GM19395 (cell line): ENCODE measurements around the gene IFNL1.
"Not testable (repeated sequence)": the region's sequence is repeated elsewhere in the genome, so short reads cannot be mapped to it uniquely, and the experiment has no call there.

Source experiments
- ATAC-seq: cut with Tn5 transposase; IDR thresholded peaks from one replicate; pipeline ENCODE4 v1.9.1; 2021; ENCODE audit warnings: mild to moderate bottlenecking, moderate library complexity; ENCODE audit not compliant: unreplicated experiment

Gene IFNL1

DNA sequence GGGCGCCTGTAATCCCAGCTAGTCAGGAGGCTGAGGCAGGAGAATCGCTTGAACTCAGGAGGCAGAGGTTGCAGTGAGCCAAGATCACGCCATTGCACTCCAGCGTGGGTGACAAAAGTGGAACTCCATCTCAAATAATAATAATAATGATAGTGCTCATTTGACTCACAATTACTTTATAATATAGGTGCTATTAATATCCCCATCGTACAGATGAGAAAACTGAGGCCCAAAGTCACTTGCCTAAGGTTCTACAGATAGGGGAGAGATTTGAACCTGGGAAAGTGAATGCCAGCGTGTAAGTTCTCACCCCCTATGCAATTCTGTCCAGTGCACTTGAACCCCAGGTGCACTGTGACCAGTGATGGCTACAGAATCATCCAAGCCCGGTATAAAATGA lies 33.7 kb downstream of the IFNL1 start:
- ATAC-seq = no peak

DNA sequence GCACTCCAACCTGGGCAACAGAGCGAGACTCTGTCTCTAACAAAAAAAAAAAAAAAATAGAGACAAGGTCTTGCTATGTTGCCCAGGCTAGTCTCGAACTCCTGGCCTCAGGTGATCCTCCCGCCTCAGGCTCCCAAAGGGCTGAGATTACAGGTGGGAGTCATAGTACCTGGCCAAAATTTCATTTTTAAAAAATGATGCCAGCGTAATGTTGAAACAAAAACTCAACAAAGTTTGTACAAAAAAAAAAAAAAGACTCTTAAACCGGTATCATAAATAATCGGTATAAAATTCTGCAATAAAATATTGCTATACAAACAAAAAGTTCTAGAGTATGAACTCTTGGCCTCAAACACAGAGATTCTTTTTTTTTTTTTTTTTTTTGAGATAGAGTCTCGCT lies 36.1 kb downstream of the IFNL1 start:
- no peak for ATAC-seq

DNA sequence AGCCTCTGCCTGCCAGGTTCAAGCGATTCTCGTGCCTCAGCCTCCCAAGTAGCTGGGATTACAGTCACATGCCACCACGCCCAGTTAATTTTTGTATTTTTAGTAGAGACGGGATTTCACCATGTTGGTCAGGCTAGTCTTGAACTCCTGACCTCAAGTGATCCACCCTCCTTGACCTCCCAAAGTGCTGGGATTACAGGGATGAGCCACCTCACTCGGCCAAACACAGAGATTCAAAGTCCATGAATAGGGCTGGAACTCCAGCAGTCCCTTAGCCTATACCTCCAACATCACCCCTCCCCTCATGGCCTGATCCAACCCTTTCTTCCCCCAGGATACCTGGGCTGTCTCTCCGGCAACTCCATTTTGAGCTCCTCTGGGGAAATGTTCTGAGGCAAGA lies 36.5 kb downstream of the IFNL1 start:
- ATAC-seq = not testable (repeated sequence)

DNA sequence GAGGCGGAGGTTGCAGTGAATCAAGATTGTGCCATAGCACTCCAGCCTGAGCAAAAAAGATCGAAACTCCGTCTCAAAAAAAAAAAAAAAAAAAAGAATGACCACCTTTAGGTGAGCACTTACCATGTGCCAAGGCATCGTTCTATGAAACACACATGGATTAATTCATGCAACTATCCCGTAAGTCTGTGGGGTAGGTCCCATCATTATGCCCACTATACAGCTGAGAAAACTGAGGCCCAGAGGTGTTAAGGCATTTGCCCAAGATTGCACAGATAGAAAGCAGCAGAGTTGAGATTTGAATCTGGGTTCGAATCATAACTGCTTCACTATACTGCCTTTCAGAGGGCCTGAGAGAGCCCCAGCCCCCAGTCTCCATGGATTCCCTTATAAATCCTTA lies 37.3 kb downstream of the IFNL1 start:
- ATAC-seq = no peak

DNA sequence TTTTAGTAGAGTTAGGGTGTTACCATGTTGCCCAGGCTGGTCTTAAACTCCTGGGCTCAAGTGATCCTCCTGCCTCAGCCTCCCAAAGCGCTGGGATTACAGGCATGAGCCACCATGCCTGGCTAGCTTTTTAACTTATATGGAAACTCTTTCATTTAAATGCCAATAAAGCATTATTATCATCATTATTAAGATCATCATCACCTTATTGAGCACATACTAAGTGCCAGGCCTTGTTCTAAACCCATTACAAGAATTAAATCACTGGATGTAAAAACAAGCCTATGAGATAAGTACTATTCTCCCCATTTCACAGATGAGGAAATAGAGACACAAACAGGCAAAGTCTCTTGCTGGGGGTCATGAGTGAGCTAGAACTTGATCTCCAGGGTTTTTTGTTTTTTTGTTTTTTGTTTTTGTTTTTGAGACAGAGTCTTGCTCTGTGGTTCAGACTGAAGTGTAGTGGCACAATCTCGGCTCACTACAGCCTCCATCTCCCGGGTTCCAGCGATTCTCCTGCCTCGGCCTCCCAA lies 38.3 kb downstream of the IFNL1 start:
- ATAC-seq = no peak

DNA sequence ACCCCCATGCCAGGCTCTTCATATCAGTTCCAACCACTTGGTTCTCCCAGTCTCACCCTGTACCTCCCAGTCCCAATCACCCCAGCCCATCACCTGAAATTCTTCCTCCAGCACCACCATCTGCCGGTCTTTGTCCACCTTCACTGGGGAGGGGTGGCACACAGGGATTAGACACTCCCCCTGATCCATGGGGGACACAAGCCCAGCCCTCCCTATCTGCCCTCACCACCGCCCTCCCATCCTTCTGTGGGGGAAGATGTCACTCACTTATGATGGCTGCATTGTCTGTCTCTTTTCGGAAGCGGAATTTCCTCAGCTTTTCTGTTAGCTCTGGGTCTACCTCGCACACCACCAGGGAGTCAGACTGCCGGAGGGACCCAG lies 39.0 kb downstream of the IFNL1 start:
- ATAC-seq = peak; percentile 12

DNA sequence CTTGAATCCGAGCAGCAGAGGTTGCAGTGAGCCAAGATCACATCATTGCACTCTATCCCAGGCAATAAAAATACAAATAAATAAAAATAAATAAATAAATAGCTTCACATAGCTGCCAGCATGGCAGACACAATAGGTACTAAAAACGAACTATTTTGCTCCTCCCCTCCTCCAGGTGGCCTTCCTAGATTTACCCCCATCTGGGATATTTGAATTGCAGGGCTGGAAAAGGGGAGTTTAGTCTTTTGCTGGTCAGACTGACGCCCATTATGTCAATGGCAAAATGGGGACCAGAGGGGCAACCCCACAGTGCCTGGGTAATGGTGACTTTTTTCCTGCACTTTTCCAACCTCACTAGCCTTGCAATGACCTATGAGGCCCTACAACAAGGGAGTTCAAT lies 40.3 kb downstream of the IFNL1 start:
- no peak for ATAC-seq

DNA sequence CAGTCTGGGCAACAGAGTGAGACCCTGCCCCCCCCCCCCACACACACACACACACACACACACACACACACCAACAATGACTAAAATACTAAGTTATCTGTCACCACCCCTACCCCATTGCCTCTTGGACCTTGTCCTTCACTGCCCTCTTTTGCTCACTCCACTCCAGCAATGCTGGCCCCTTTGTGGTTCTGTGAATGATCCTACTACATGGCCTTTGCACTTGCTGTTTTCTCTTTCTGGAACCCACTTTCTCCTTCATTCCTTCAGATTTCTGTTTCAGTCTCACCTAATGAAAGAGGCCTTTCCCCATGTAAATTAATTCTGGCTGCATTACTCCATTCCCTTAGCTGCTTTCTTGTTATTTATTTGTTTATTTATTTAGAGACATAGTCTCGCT lies 43.5 kb downstream of the IFNL1 start:
- no peak for ATAC-seq

DNA sequence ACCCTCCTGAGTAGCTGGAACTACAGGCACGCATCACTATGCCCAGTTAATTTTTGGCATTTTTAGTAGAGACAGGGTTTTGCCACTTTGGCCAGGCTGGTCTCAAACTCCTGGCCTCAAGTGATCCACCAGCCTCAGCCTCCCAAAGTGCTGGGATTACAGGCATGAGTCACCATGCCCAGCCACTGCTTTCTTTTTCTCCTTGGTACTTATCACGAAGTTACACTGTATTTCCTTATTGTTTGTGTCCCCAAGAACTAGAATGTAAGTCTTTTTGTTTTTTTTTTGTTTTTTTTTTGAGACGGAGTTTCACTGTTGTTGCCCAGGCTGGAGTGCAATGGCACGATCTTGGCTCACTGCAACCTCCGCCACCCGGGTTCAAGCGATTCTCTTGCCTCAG lies 43.9 kb downstream of the IFNL1 start:
- ATAC-seq = not testable (repeated sequence)

DNA sequence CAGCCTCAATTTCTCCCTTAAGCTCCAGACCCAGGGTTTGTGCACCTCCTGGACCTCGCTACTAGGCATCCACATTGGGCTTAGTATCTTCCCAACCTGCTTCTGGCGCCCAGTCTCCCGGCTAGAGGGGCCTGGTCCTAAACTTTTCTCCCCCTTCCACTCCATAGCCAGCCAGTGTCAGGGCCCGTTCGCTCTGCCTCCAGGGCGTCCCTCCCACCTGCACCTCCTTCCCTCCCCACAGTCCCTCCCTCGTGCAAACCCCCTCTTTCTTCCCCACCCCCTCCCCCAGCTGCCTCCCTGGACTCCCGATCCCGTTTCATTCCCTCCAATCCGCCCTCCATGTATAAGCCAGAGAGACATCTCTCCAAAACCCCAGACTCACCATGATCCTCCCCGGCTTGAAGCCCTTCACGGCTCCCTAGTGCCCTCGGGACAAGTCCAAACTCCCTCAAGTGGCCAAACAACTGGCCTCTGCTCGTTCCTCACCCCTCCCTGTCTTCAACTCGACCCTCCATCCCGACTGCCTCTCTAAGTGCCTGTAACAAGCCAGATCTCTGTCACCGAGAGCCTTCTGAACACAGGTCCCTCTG lies 45.0 kb downstream of the IFNL1 start:
- ATAC-seq = no peak

DNA sequence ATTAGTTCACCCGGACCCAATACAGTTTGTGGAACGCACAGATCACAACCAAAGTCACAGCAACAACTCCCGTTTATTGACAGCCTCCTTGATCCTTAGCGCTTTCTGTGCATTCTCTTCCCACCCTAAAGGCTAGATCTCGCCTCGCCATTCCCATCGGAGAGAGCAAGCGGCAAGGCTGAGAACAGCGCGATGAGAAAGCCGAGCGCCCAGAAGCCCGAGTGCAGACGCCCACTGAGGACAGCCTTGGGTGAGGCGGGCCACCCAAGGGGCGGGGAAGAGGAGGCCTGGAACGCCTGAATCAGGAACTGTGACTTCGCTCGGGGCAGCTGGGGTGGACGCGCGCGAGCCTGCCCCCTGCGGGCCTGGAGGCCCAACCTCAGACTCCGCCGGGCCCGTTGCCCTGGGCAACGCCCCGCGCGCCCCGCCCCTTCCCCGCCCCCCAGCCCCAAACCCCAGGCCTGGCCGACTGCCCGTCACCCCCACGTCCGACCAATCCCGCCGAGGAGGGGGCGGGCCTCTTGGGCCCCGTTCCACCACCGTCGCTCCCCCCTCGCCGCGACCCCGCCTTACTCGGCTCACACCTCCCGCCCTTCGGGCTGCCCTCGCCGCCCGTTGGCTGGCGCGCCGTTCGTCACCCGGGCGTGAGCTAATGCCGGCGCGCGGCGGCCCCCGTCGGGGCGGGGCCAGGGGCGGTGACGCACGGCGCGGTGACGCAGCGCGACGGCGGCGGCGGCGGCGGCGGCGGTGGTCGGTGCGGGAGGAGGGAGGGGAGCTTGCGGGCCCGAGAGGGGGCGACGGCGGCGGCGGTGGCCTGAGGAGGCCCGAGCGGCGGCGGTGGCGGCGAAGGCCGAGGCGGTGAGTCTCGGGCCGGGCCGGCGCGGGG lies 45.8 kb downstream of the IFNL1 start, which contains the start of gene SAMD4B:
Gene SAMD4B, plus strand, starts transcription at position 703 of the 886 bp plus-strand sequence. CDS start 14,473 bp downstream, outside the sequence.
- peak; percentile 89 for ATAC-seq

DNA sequence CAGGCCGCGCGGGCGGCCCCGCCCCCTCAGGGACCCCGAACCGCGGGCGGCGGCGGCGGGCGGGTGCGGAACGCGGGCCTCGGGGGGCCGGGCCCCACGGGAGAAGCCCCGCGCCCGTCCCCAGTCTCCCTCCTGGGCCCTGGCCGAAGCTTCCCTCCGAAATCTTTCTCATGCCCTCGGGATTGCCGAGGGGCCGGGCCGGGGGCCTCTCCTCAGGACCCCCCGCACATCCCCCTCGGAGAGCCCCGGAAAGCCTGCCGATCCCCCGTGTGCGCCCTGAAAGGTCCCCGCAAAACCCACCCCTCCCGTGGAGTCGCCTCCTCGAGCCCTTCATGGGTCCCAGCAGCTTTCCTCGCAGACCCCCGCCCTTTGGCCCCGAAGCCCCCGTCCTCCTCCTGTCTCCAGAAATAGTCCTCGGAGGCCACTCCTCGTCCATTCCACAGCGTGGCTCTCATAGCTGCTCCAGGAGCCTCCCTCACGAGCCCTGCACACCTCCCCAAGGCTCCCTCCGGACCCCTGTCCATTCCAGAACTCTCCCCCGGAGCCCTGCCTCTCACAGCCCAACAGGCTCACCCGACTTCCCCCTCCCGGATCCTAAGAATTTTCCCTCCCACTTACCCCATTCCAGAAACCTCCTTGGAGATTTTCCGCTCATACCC lies 46.6 kb downstream of the IFNL1 start:
- no peak for ATAC-seq

DNA sequence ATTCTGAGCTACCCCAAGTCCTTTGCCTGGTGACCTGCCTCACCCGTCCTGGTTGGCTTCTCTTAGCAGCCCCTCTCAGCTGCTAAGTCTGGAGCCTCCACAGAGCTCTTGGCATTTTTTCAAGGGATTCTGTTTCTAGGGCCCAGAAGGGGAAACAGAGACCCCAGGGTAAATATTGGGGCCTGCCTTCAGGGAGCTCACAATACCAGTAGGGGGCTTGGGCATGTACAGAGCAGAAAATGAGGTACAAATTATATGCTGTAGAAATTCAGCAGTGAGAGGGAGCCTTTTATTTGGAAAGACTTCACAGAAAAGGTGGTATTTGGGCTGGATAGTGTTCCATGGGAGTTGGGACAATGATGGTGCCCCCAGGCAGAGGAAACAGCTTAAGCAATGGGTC lies 49.7 kb downstream of the IFNL1 start:
- no peak for ATAC-seq

DNA sequence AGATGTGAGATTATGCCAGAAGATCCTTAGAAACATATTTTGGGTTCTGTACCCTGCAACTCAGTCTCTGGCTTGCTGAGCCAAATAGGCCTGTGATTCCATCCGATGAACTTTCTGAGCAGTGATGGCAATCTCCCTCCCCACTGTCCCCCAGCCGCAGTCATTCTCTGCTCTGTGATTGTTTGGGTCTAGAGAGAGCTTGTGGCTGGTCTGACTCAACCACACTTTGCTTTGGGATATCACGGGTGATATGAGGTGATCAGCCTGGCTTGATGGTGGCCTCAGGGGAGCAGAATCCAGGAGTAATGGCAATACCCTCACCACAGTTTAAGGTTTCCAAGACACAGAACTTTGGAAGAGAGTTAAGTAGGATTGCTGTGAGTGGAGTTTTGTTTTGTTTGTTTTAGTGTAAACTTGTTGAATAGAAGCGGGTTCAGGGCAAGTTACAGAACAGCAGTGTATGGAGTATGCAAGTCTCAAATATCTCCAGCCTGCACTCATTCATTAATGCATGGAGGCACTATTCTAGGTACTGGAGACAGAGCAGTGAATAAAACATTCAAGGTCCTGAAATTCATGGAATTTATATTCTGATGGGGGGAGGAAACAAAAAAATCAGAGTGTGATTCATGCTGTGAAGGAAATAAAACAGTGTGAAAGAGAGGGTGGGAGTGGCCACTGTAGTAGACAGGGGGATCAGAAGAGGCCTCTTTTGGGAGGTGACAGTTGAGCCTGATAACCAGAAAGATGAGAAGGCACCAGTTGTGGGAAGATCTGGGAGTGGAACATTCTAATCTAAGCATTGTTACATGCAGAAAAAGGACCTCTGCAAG lies 51.3 kb downstream of the IFNL1 start:
- no peak for ATAC-seq
